NK-92 treated with Interleukin-12 subunit alpha and Interleukin-12 subunit beta, amount 100 ng/mL, for 24 hours (cell line): ENCODE results near the gene POC5.
"Not testable (repeated sequence)": the region's sequence is repeated elsewhere in the genome, so short reads cannot be mapped to it uniquely, and the experiment has no call there.

Experiments used
- DNase-seq: peaks from one replicate; lab custom pipeline; 2025; lab: John Stamatoyannopoulos, UW

POC5 gene, protein sequence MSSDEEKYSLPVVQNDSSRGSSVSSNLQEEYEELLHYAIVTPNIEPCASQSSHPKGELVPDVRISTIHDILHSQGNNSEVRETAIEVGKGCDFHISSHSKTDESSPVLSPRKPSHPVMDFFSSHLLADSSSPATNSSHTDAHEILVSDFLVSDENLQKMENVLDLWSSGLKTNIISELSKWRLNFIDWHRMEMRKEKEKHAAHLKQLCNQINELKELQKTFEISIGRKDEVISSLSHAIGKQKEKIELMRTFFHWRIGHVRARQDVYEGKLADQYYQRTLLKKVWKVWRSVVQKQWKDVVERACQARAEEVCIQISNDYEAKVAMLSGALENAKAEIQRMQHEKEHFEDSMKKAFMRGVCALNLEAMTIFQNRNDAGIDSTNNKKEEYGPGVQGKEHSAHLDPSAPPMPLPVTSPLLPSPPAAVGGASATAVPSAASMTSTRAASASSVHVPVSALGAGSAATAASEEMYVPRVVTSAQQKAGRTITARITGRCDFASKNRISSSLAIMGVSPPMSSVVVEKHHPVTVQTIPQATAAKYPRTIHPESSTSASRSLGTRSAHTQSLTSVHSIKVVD

GRCh38 chr5:75717082-75717922 lies at the start of gene POC5:
POC5 (minus strand) TSS chr5:75717437; CDS start chr5:75712937, 4,500 bp downstream.
- peak; percentile 89 for DNase-seq

DNA sequence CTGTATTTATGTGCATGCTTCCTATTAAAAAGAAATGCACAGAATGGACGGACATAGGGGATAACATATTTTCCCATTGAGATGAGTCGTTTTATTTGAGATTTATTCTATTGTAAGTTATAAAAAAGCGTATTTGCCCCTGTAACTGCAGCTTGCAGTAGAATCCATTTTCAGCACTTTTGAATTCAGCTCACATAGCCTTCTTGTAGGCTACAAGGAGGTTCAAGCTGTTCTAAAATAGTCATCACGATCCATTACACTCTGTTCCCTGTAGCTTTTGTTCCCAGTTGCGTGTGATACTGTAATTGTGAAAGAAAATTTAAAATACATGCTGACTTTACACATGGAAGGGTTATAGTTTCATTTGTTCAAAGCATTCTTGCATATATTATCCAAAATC lies 40.9 kb upstream of the POC5 start:
- no peak for DNase-seq

DNA sequence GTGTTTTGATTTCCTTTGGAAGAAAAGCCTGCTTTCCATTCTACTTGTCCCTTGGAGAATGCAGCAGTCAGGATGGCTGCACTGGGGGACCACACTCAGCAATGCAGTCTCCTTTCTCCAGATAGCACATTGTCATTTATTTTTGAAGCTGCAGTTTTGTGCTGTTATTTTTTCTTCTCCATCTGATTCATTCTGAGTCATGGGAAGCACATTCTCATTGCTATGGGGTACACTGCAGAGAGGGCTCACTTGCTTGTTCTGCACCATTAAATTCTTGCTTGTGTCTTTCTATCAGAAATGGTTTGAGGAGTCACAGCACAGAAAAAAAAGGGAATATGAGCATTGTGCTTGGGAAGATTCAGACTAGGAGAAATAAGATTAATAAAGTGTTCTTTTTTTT lies 39.7 kb upstream of the POC5 start:
- no peak for DNase-seq

DNA sequence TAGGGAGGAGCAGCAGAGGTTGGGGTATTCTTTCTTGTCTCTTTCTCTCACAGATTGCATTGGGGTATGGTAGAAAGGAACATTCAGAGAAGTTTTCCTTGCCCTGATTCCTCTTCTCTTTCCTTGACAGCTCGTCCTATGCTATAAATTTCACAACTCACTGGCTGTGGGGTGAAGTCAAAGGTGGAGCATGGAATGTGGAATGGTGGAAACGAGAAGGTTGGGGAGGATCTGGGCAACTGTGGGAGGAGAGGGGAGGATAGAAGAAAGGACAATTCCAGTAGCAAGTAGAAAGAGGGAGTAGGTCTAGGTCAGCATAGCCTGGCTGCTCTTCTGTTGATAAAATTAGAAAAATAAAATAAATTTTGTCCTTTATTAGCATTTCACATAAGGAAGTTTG lies 39.0 kb upstream of the POC5 start:
- no peak for DNase-seq

- no peak for DNase-seq
Observed at GRCh38 chr5:75753182-75753581, 35.9 kb upstream of the POC5 start.

DNA sequence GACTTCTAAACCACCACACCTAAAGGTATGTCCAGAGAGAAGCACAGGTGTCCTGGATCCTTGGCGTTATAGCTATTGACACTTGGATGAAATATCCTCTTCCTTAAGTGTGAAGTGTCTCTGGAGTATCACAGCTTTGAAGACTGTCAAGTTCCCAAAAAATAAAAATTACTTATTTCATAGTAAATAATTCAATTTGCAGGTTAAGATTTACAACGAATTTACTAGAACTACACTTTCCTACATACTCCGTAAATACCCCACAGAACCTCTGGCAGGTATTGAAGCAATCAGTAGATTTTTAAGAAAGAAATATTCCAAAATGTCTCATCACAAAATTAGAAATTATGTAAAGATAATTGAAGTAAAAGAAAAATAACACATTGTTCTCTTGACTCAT lies 27.1 kb upstream of the POC5 start:
- DNase-seq = no peak

GRCh38 chr5:75736273-75736672 lies 19.0 kb upstream of the POC5 start:
- no peak for DNase-seq

DNA sequence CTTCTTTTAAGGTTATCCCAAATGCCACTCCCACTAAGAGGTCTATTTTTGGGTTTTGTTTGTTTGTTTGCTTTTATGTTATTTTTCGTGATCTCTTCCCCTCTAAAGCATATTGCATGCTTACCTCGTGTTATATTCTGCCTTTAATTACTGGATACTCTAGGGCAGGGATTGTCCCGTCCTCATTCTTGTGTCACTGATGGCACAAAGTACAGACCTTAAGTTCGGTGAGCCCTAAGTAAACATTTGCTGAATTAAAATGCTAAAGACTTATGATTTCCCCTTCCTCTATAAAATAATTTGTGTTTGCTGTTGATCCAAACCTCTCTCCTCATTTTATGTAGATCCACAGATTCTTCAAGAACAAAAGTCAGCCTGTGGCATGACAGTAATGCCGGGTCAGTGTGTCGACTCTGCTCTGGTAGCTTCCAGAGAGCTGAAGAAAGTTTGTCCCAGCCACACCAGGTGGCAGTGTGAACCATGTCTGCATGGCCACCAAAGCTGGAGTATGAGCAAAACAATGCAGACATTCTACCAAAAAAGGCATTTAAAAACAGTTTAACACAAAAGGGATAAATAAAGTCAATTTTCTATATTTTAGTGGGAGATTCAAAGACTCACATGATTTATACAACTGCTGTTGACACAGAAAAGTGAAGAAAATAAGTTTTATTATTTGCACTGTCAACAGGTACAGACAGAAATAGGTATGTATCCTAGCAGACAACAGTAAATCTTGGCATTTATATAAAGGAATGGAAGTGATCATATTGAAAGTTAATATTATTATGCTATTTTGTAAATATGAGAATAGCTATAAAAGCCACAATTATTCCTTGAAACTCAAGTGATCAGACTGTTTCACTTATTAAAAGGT lies 17.9 kb upstream of the POC5 start:
- no peak for DNase-seq

- DNase-seq = no peak
Observed at GRCh38 chr5:75733767-75734166, 16.5 kb upstream of the POC5 start.

GRCh38 chr5:75731515-75731914 lies 14.3 kb upstream of the POC5 start:
- not testable (repeated sequence) for DNase-seq

DNA sequence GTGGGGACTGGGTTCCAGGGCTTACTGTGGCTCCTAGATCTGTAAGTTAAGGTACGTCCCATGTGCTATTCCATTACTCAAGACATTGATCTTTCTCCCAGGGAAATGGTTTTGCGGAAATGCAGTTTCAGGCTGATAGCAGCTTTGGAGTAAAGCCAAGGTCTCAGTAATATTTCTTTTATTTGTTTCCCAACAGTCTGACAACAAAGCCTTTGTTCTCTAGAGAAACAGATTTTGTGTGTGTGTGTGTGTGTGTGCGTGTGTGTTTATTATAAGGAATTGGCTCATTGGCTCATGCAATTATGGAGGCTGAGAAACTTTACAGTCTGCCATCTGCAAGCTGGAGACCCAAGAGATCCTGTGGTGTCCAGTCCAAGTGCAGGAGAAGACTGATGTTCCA lies 12.1 kb upstream of the POC5 start:
- DNase-seq = no peak

DNA sequence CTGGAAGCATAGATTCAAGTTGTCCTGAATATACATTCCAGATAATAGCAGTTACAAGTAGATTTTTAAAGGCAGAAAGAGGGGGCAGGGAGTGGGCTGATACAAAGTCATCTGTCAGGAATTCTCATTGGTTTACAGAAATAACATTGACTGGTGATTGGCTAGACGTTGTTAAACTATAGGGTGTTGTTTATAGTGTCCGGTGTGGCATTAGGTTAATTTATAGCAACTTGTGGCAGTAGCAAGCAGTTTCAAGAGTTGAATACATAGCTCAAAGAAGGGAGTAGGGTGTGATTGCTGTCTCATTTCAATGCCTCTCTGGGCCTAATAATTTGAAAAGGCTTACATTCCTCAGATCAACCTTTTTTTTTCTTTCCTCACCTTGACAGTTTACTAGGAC lies 10.7 kb upstream of the POC5 start:
- DNase-seq = no peak

DNA sequence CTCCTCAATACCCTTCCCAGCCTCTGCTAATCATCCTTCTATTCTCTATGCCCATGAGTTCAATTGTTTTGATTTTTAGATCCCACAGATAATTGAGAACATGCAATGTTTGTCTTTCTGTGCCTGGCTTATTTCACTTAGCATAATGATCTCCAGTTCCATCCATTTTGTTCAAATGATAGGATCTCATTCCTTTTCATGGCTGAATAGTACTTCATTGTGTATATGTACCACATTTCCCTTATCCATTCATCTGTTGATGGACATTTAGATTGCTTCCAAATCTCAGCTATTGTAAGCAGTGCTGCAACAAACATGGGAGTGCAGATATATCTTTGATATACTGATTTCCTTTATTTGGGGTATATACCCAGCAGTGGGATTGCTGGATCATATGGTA lies 9.0 kb upstream of the POC5 start:
- DNase-seq = not testable (repeated sequence)

DNA sequence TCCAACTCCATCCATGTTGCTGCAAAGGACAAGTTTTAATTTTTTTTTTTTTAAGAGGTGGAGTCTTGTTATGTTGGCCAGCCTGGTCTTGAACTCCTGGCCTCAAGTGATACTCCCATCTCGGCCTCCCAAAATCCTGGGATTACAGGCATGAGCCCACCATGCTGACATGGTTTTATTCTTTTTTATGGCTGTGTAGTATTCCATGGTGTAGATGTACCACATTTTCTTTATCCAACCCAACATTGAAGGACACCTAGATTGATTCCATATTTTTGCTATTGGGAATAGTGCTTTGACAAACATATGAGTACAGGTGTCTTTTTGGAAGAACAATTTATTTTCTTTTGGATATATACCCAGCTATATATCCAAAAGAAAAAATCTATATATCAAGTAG lies 6.1 kb upstream of the POC5 start:
- no peak for DNase-seq

- DNase-seq = no peak
Observed at GRCh38 chr5:75721573-75721972, 4.3 kb upstream of the POC5 start.

GRCh38 chr5:75720882-75721281 lies 3.6 kb upstream of the POC5 start:
- DNase-seq = no peak

DNA sequence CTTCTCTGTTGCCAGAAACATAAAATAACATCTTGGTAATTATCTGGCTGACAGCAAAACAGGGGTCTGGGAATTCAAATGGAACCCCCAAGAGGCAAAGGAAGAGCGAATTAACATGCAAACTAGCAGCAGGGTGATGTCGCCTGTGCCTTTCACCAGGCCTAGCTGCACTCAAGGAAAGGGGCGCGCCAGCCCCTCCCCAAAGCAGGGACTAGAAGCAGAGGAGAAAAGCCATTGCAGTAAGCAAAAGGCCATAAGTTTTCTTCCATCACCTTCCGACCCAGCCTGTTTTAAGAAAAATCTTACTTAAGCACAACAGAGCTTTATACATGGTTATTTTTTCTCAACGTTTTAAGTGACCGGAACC lies 539 bp downstream of the POC5 start:
- peak; percentile 26 for DNase-seq

DNA sequence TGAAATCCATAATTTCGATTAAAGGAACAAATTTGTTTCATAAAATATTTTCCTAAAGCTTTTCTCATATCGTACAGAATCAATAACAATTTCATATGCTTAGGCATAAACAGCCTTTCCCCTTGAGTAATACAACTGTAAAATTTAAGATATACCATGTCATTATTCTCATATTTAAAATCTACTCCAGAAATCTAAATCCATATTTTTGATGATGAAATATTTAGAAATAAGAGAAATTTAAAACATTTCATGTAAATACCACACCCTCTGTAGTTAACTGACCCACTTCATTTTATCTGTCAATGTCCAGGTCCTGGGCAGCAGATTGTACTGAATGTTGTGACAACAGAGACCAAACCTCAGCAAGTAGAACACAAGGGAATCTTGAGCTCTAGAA lies 5.1 kb downstream of the POC5 start:
- DNase-seq = no peak

GRCh38 chr5:75711151-75711550 lies 6.1 kb downstream of the POC5 start:
- no peak for DNase-seq

DNA sequence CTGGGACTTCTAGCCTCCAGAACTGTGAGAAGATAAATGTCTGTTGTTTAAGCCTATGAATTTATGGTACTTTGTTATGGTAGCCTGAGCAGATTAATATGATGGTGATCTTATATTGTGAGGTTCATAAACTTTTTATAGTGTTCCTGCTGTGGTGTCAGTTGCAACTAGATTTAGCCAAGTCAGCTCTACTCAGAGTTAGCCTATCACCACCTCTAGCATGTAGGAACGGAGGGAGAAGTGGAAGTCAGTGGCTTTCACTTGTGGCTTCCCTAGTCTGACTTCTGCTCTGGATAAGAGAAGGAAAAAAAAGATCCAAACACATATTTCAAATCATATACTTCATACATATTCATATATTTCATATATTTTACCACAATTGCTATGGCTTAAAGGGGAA lies 6.6 kb downstream of the POC5 start:
- DNase-seq = no peak

- no peak for DNase-seq
Observed at GRCh38 chr5:75707911-75708509, 9.2 kb downstream of the POC5 start.

DNA sequence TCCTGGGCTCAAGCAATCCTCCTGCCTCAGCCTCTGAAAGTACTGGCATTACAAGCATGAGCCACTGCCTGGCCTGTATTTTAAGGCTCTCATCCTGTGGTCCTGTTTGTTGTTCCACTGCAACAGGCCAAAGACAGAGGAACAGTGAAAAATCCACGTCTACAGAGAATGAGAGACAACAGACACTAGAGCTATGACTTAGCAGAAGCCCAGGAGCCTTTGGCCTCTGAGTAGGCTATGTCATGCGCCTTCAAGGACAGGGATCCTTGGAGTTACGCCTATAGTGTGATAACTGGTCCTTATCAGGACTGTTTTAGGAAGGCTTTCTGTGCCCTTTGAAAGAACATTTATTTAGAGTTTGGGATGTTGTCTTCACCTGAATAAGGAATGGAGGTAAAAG lies 10.5 kb downstream of the POC5 start:
- no peak for DNase-seq
